GM12875 (cell line): ENCODE data around the gene SOX1.

Experiments
- H3K4me3 ChIP-seq: one replicate; pipeline ENCODE4 v1.5.1; 2011; ENCODE audit warnings: low read depth, low read length, control low read depth
- TF ChIP-seq, protein P1 (sequence below): IDR thresholded peaks from 2 replicates; pipeline ENCODE4 v1.5.1; 2011; ENCODE audit warnings: low read depth, mild to moderate bottlenecking, control low read depth, inconsistent platforms, low read length, moderate library complexity, borderline replicate concordance; ENCODE audit not compliant: insufficient read depth

The SOX1 gene

DNA sequence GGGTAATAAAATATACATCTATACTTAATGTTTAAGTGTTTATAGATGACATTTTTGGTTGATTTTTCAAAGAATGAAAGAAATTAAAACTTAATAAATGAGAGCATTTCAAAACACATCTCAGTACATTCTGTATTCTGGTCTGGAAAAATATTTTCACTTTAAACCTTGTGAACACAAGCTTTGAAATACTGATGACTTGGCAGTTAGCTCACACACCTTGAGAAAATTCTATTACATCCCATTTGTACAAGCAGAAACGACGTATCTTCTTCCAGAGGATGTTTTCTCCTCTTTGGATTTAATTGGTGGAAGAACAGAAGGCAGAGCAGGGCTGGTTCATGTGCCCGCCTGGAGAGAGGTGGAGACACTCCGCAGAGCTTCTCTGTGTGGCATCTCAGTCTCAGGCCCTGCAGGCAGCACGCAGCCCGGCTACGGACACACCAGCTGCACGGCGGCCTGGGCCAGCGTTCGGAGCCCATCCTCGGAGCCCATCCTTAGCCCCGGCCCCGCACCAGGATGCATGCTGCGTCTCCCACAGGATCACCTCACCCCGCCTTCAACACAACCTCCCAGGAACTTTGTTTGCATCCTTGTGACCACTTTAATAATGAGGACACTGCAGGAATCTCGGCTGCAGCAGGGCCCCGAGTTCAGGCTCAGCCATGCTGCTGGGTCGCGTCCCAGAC lies 48.6 kb downstream of the SOX1 start:
- no peak overlapping the region for H3K4me3 ChIP-seq
- TF ChIP-seq, protein P1, sequence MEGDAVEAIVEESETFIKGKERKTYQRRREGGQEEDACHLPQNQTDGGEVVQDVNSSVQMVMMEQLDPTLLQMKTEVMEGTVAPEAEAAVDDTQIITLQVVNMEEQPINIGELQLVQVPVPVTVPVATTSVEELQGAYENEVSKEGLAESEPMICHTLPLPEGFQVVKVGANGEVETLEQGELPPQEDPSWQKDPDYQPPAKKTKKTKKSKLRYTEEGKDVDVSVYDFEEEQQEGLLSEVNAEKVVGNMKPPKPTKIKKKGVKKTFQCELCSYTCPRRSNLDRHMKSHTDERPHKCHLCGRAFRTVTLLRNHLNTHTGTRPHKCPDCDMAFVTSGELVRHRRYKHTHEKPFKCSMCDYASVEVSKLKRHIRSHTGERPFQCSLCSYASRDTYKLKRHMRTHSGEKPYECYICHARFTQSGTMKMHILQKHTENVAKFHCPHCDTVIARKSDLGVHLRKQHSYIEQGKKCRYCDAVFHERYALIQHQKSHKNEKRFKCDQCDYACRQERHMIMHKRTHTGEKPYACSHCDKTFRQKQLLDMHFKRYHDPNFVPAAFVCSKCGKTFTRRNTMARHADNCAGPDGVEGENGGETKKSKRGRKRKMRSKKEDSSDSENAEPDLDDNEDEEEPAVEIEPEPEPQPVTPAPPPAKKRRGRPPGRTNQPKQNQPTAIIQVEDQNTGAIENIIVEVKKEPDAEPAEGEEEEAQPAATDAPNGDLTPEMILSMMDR, result no peak

DNA sequence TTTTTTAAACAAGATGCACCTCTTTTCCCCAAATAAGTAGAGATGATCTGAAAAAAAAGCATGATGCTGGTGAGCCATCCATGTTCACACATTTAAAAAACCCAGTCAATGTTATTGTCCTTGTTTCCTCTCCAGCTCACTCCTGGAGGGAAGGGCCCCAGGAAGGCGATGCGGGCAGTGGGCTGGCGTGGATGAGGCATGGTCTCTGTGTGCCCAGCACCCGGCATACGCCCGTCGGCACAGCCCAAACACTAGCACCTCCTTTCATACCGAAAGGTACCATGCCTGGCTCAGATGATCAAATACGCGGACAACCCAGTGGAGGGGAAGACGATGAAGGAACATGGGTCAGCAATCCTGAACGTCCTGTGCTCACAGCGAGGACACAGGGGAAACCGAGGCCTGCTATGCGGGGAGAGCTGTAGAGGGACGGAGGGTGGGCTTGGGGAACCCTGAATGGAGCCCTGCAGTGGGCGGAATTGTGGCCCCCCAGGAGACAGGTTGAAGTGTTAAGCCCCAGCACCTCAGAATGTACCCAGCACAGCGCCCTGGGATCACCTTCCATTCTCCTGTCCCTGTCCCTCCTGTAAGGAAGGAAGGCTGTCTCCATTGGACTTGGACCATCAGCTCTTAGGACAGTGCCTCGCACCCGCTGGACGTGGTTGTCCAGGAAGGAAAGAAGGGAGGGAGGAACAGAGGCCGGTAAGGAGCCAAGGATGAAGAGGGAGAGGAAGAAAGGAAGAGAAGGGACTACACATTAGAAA lies 49.4 kb downstream of the SOX1 start:
- no peak overlapping the region for H3K4me3 ChIP-seq
- TF ChIP-seq, protein P1, result no peak

DNA sequence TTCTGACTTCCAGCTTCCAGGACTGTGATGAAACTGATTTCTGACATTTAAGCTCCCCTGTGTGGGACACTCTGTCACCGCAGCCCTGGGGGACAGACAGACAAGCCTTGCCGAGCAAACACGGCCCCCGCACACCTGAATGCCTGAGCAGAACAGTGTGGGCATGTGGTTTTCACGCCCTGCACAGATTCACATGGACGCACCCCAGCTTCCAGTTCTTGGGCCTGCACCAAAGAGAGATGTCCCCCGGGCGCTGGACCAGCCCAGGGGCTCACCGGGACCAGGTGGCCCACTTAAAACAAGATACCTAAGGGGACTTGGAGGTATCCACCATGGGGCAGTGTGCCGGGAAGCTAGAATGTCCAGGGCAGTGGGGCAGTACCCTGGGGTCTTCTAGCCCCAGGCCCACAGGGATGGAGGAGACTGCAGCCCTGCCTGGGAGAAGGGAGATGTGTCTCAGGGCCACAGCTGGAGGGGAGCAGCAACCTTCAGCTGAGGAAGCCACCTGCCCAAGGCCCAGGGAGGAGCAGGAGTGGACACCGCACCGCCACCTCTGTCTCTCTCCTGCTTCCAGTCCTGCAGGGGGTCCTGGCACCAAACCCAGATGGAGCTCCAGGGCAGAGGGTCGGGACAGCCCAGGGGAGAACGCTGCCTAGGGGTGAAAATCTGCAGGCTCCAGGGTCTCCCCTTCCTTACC lies 50.5 kb downstream of the SOX1 start:
- TF ChIP-seq, protein P1, result no peak
- H3K4me3 ChIP-seq, result no peak overlapping the region

DNA sequence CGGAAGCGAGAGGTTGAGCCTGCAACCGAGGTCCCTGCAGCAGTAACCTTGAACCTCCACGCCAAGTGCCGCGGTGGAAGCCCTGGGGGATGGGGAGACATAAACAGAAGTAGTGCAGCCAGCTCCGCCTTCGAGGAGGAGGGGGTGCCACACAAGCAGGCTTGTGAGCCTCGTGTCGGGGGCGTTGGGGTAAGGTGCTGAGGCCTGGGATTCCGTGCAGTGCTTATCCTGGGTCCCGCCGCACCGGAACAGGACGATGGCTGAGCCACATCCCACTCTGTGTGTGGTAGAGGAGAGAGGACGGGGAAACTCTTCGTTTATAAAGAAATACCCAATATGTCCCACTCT lies 51.0 kb downstream of the SOX1 start:
- H3K4me3 ChIP-seq, result no peak overlapping the region
- TF ChIP-seq, protein P1, result no peak

DNA sequence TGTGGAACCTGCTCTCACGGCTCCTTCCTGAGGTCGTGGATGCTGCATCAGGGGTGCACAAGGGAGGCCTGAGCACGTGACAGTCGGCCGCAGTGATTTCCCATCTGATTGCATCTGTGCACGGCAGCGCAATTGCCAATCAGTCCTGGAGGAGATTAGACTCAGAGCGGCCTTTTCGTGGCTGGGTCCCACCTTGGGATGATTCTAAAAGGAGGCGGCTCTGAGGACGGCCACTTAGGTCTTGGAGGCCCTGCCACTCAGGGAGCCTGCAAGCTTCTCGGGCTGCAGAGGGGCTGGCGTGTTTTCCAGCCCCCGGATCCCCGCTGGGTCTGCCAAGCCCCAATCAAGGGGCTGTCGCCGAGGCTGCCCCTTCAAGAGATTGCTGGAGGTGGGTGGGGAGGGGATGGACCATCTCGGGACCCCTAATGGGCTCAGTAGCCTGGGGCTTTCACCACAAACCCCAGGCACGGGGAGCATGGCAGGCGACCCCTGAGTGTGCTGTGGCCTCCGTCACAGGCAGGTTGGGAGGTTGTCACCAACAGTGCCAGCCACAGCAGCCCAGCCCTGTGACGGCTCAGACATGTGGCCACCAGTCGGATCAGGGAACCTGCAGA lies 51.6 kb downstream of the SOX1 start:
- H3K4me3 ChIP-seq, result no peak overlapping the region
- TF ChIP-seq, protein P1, result no peak

DNA sequence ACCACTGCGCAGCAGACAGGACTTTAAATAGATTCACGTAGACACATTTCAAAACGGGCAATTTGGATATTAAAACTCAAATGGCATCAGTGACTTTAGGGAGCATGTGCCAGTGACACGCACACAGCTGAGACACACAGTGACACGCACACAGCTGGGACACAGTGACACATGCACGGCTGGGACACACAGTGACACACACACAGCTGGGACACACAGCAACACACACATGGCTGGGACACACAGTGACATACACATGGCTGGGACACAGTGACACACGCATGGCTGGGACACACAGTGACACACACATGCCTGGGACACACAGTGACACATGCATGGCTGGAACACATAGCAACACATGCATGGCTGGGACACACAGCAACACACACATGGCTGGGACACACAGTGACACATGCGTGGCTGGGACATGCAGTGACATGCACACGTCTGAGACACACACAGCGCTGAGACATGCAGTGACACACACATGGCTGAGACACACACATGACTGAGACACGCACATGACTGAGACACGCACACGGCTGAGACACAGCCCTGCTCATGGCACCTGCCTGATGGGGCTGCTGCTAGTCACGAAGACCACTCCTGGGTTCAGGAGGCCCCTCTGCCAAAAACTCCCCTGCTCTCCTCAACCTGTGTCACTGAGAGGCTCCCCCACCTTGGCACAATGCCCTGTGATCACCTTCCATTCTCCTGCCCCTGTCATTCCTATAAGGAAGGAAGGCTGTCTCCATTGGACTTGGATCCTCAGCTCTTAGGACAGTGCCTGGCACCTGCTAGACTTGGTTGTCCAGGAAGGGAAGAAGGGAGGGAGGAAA lies 52.5 kb downstream of the SOX1 start:
- H3K4me3 ChIP-seq, result no peak overlapping the region
- TF ChIP-seq, protein P1, result no peak
